ENCODE measurements around the gene CHN1.

The CHN1 gene

GRCh38 chr2:174877301-174877700 lies 127.9 kb downstream of the CHN1 start:
- no peaks in the 10 kb centered on the region for H3K36me3 ChIP-seq (ENCODE audit: control insufficient read depth, insufficient read depth, low read length)
- H3K4ac ChIP-seq (ENCODE audit: low read depth, low read length), result no peak overlapping the region
- WGBS (ENCODE audit: extremely low coverage, insufficient coverage, low lambda C conversion rate), result no CpG with 5 or more reads among the region's 1 CpG
- H2BK5ac ChIP-seq (ENCODE audit: low read length), result no peak overlapping the region
- no peak for DNase-seq
- H3K27me3 ChIP-seq (ENCODE audit: insufficient read depth, low read length, poor library complexity), result no peaks in the 10 kb centered on the region
- H3K4me3 ChIP-seq (ENCODE audit: low read length), result no peak overlapping the region
- H3K56ac ChIP-seq (ENCODE audit: low read length), result no peak overlapping the region
- H3K4me1 ChIP-seq (ENCODE audit: control insufficient read depth, low read depth, low read length), result peaks cover 7% of the 10 kb centered on the region
- no peak overlapping the region for H3K27ac ChIP-seq (ENCODE audit: low read depth, low read length)
- H3K23ac ChIP-seq (ENCODE audit: low read length), result no peak overlapping the region
- H3K18ac ChIP-seq (ENCODE audit: low read length), result no peak overlapping the region
- H2BK120ac ChIP-seq (ENCODE audit: low read depth, low read length), result no peak overlapping the region
- H2AK5ac ChIP-seq (ENCODE audit: low read length), result no peak overlapping the region
- no peak overlapping the region for H3K9ac ChIP-seq (ENCODE audit: low read length)
- no peak overlapping the region for H4K5ac ChIP-seq (ENCODE audit: low read length)
- H4K8ac ChIP-seq (ENCODE audit: low read depth, low read length), result no peak overlapping the region
- H3K79me1 ChIP-seq (ENCODE audit: low read length), result no peaks in the 10 kb centered on the region
- no peak overlapping the region for H3K4me2 ChIP-seq (ENCODE audit: low read length)
- no peaks in the 10 kb centered on the region for H3K79me2 ChIP-seq (ENCODE audit: control insufficient read depth, insufficient read depth, low read length)
- no peak overlapping the region for H2BK15ac ChIP-seq (replicated peaks; ENCODE audit: low read depth)

- Histone ChIP-seq H2BK15ac (replicated peaks; ENCODE audit: low read depth) (no peak overlapping the region), H3K79me1 (ENCODE audit: low read length) (no peaks in the 10 kb centered on the region), H3K4me1 (ENCODE audit: control insufficient read depth, low read depth, low read length) (peaks cover 7% of the 10 kb centered on the region), H3K4ac (ENCODE audit: low read depth, low read length) (no peak overlapping the region), H2BK5ac (ENCODE audit: low read length) (no peak overlapping the region), H3K56ac (ENCODE audit: low read length) (no peak overlapping the region), H3K18ac (ENCODE audit: low read length) (no peak overlapping the region), H3K23ac (ENCODE audit: low read length) (no peak overlapping the region), H3K27me3 (ENCODE audit: insufficient read depth, low read length, poor library complexity) (no peaks in the 10 kb centered on the region), H2AK5ac (ENCODE audit: low read length) (no peak overlapping the region), H3K27ac (ENCODE audit: low read depth, low read length) (no peak overlapping the region), H4K8ac (ENCODE audit: low read depth, low read length) (peak overlapping the region; percentile 76), H3K79me2 (ENCODE audit: control insufficient read depth, insufficient read depth, low read length) (no peaks in the 10 kb centered on the region), H3K4me3 (ENCODE audit: low read length) (no peak overlapping the region), H3K9ac (ENCODE audit: low read length) (no peak overlapping the region), H3K4me2 (ENCODE audit: low read length) (no peak overlapping the region), H4K5ac (ENCODE audit: low read length) (no peak overlapping the region), H2BK120ac (ENCODE audit: low read depth, low read length) (no peak overlapping the region), H3K36me3 (ENCODE audit: control insufficient read depth, insufficient read depth, low read length) (no peaks in the 10 kb centered on the region)
- 100% methylated on average over 1 of the region's 1 CpG for WGBS (ENCODE audit: extremely low coverage, insufficient coverage, low lambda C conversion rate)
- DNase-seq, result no peak
Measured at GRCh38 chr2:174874085-174874484, 131.1 kb downstream of the CHN1 start.

- Histone ChIP-seq H3K9ac (ENCODE audit: low read length) (no peak overlapping the region), H4K8ac (ENCODE audit: low read depth, low read length) (no peak overlapping the region), H3K4me1 (ENCODE audit: control insufficient read depth, low read depth, low read length) (peaks cover 7% of the 10 kb centered on the region), H4K5ac (ENCODE audit: low read length) (no peak overlapping the region), H3K23ac (ENCODE audit: low read length) (no peak overlapping the region), H3K79me1 (ENCODE audit: low read length) (no peaks in the 10 kb centered on the region), H2AK5ac (ENCODE audit: low read length) (no peak overlapping the region), H3K4me3 (ENCODE audit: low read length) (no peak overlapping the region), H3K56ac (ENCODE audit: low read length) (no peak overlapping the region), H3K79me2 (ENCODE audit: control insufficient read depth, insufficient read depth, low read length) (no peaks in the 10 kb centered on the region), H2BK15ac (replicated peaks; ENCODE audit: low read depth) (no peak overlapping the region), H2BK120ac (ENCODE audit: low read depth, low read length) (no peak overlapping the region), H3K27me3 (ENCODE audit: insufficient read depth, low read length, poor library complexity) (no peaks in the 10 kb centered on the region), H2BK5ac (ENCODE audit: low read length) (no peak overlapping the region), H3K36me3 (ENCODE audit: control insufficient read depth, insufficient read depth, low read length) (no peaks in the 10 kb centered on the region), H3K4ac (ENCODE audit: low read depth, low read length) (no peak overlapping the region), H3K27ac (ENCODE audit: low read depth, low read length) (no peak overlapping the region), H3K4me2 (ENCODE audit: low read length) (no peak overlapping the region), H3K18ac (ENCODE audit: low read length) (peak overlapping the region; percentile 61)
- DNase-seq, result peak; percentile 78
Measured at GRCh38 chr2:174873471-174873870, 131.7 kb downstream of the CHN1 start.

DNA sequence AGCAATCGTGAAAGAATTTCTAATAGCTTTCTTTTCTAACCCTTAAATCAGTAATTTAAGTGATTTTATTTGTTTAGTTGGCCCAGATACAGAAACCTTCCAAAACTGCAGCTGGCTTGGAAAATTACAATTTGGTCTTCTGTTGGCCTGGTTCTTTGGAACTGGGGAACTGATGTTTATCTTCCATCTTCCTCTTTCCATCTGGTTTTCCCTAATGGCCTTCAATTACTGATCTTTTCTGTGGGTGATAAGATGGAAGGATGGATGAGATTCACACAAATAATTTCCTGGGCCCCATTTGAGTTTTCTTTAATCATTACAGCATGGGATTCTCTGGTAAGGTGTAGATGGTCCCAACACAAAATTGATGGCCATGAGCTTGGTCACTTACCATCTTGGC lies 134.4 kb downstream of the CHN1 start:
- Histone ChIP-seq H4K5ac (ENCODE audit: low read length) (no peak overlapping the region), H2AK5ac (ENCODE audit: low read length) (no peak overlapping the region), H3K23ac (ENCODE audit: low read length) (no peak overlapping the region), H2BK15ac (replicated peaks; ENCODE audit: low read depth) (no peak overlapping the region), H3K4me3 (ENCODE audit: low read length) (no peak overlapping the region), H3K4me2 (ENCODE audit: low read length) (no peak overlapping the region), H3K27ac (ENCODE audit: low read depth, low read length) (no peak overlapping the region), H3K27me3 (ENCODE audit: insufficient read depth, low read length, poor library complexity) (no peaks in the 10 kb centered on the region), H3K9ac (ENCODE audit: low read length) (no peak overlapping the region), H3K79me1 (ENCODE audit: low read length) (no peaks in the 10 kb centered on the region), H2BK5ac (ENCODE audit: low read length) (no peak overlapping the region), H3K79me2 (ENCODE audit: control insufficient read depth, insufficient read depth, low read length) (no peaks in the 10 kb centered on the region), H3K56ac (ENCODE audit: low read length) (no peak overlapping the region), H3K18ac (ENCODE audit: low read length) (no peak overlapping the region), H3K36me3 (ENCODE audit: control insufficient read depth, insufficient read depth, low read length) (no peaks in the 10 kb centered on the region), H3K4ac (ENCODE audit: low read depth, low read length) (no peak overlapping the region), H4K8ac (ENCODE audit: low read depth, low read length) (no peak overlapping the region), H3K4me1 (ENCODE audit: control insufficient read depth, low read depth, low read length) (peaks cover 7% of the 10 kb centered on the region), H2BK120ac (ENCODE audit: low read depth, low read length) (no peak overlapping the region)
- no peak for DNase-seq
- no CpG with 5 or more reads among the region's 1 CpG for WGBS (ENCODE audit: extremely low coverage, insufficient coverage, low lambda C conversion rate)

GRCh38 chr2:174868878-174869277 lies 136.3 kb downstream of the CHN1 start:
- no peak overlapping the region for H2AK5ac ChIP-seq (ENCODE audit: low read length)
- DNase-seq, result no peak
- no peak overlapping the region for H2BK15ac ChIP-seq (replicated peaks; ENCODE audit: low read depth)
- H2BK5ac ChIP-seq (ENCODE audit: low read length), result no peak overlapping the region
- no peak overlapping the region for H2BK120ac ChIP-seq (ENCODE audit: low read depth, low read length)
- no peak overlapping the region for H3K4me3 ChIP-seq (ENCODE audit: low read length)
- H3K4me2 ChIP-seq (ENCODE audit: low read length), result no peak overlapping the region
- WGBS (ENCODE audit: extremely low coverage, insufficient coverage, low lambda C conversion rate), result no CpG with 5 or more reads among the region's 1 CpG
- no peaks in the 10 kb centered on the region for H3K79me2 ChIP-seq (ENCODE audit: control insufficient read depth, insufficient read depth, low read length)
- no peaks in the 10 kb centered on the region for H3K79me1 ChIP-seq (ENCODE audit: low read length)
- H3K4ac ChIP-seq (ENCODE audit: low read depth, low read length), result no peak overlapping the region
- no peak overlapping the region for H3K56ac ChIP-seq (ENCODE audit: low read length)
- H3K27ac ChIP-seq (ENCODE audit: low read depth, low read length), result no peak overlapping the region
- H3K23ac ChIP-seq (ENCODE audit: low read length), result no peak overlapping the region
- no peak overlapping the region for H4K5ac ChIP-seq (ENCODE audit: low read length)
- peaks cover 7% of the 10 kb centered on the region for H3K4me1 ChIP-seq (ENCODE audit: control insufficient read depth, low read depth, low read length)
- H3K9ac ChIP-seq (ENCODE audit: low read length), result no peak overlapping the region
- no peak overlapping the region for H4K8ac ChIP-seq (ENCODE audit: low read depth, low read length)
- no peaks in the 10 kb centered on the region for H3K27me3 ChIP-seq (ENCODE audit: insufficient read depth, low read length, poor library complexity)
- H3K36me3 ChIP-seq (ENCODE audit: control insufficient read depth, insufficient read depth, low read length), result no peaks in the 10 kb centered on the region
- H3K18ac ChIP-seq (ENCODE audit: low read length), result no peak overlapping the region

- no peak overlapping the region for H3K4ac ChIP-seq (ENCODE audit: low read depth, low read length)
- H2BK5ac ChIP-seq (ENCODE audit: low read length), result no peak overlapping the region
- no peaks in the 10 kb centered on the region for H3K4me1 ChIP-seq (ENCODE audit: control insufficient read depth, low read depth, low read length)
- DNase-seq, result no peak
- no peak overlapping the region for H4K8ac ChIP-seq (ENCODE audit: low read depth, low read length)
- no peak overlapping the region for H4K5ac ChIP-seq (ENCODE audit: low read length)
- no peak overlapping the region for H3K27ac ChIP-seq (ENCODE audit: low read depth, low read length)
- H3K79me1 ChIP-seq (ENCODE audit: low read length), result no peaks in the 10 kb centered on the region
- no peak overlapping the region for H3K18ac ChIP-seq (ENCODE audit: low read length)
- no peak overlapping the region for H3K23ac ChIP-seq (ENCODE audit: low read length)
- H2BK120ac ChIP-seq (ENCODE audit: low read depth, low read length), result no peak overlapping the region
- H2BK15ac ChIP-seq (replicated peaks; ENCODE audit: low read depth), result no peak overlapping the region
- no peak overlapping the region for H3K4me3 ChIP-seq (ENCODE audit: low read length)
- H3K4me2 ChIP-seq (ENCODE audit: low read length), result no peak overlapping the region
- no peaks in the 10 kb centered on the region for H3K36me3 ChIP-seq (ENCODE audit: control insufficient read depth, insufficient read depth, low read length)
- H3K79me2 ChIP-seq (ENCODE audit: control insufficient read depth, insufficient read depth, low read length), result no peaks in the 10 kb centered on the region
- H3K27me3 ChIP-seq (ENCODE audit: insufficient read depth, low read length, poor library complexity), result no peaks in the 10 kb centered on the region
- no peak overlapping the region for H2AK5ac ChIP-seq (ENCODE audit: low read length)
- no peak overlapping the region for H3K56ac ChIP-seq (ENCODE audit: low read length)
- H3K9ac ChIP-seq (ENCODE audit: low read length), result no peak overlapping the region
Measured at GRCh38 chr2:174866421-174866820, 138.8 kb downstream of the CHN1 start.
